Suprapubic skin (tissue), 4 donors: Measurements from ENCODE around the gene PRIMPOL. TPM values are rescaled to one million over a fixed set of nuclear protein-coding genes. Genes with fewer than 3 reads are reported as not detected.

Source experiments
- DNase-seq, 2 donors: peaks; one replicate each; pipeline ENCODE4 v3.0.0-alpha.2; 2019; ENCODE audit warnings: low spot score in 2 of 2
- H3K27ac ChIP-seq: fragments of 200-600 bp; sonication (generic); one replicate; pipeline ENCODE4 v1.5.1; 2019
- H3K27me3 ChIP-seq: fragments of 200-600 bp; sonication (generic); one replicate; pipeline ENCODE4 v1.5.1; 2019
- H3K36me3 ChIP-seq: fragments of 200-600 bp; sonication (generic); one replicate; pipeline ENCODE4 v1.5.1; 2019
- H3K4me1 ChIP-seq: fragments of 200-600 bp; sonication (generic); one replicate; pipeline ENCODE4 v1.5.1; 2019
- H3K4me3 ChIP-seq: fragments of 200-600 bp; sonication (generic); one replicate; pipeline ENCODE4 v1.5.1; 2019; ENCODE audit warnings: mild to moderate bottlenecking
- H3K9me3 ChIP-seq: fragments of 200-600 bp; sonication (generic); one replicate; pipeline ENCODE4 v1.5.1; 2019
- EP300 ChIP-seq: sonication (generic); formaldehyde crosslinking; IDR thresholded peaks from one replicate; pipeline ENCODE4 v1.6.1; 2017; ENCODE audit warnings: antibody characterized with exemption
- POLR2A ChIP-seq, 2 donors: fragments of 450-650 bp; IDR thresholded peaks; one replicate each; pipeline ENCODE4 v1.6.1; 2017; ENCODE audit warnings: antibody characterized with exemption in 2 of 2, mild to moderate bottlenecking in 2 of 2, moderate library complexity in 2 of 2
- POLR2AphosphoS5 ChIP-seq, 3 donors: sonication (generic); formaldehyde crosslinking; IDR thresholded peaks; one replicate each; pipeline ENCODE4 v1.6.1; 2017; ENCODE audit warnings: antibody characterized with exemption in 3 of 3
- WGBS: methylation state at CpG from one replicate; pipeline ENCODE4 v1.1.5; 2018; 5-methylcytosine and 5-hydroxymethylcytosine counted together
- total RNA-seq, 4 donors: library from RNA; depleted of rRNA; stranded (reverse); fragments of >200 nt; gene quantifications; one replicate each; pipeline ENCODE4 v1.1.0, GENCODE V29; 2016
- TF ChIP-seq, protein P1 (sequence below), 2 donors: fragments of 200-600 bp in 1 of 2; fragments of 450-650 bp in 1 of 2; sonication (generic) in 1 of 2; IDR thresholded peaks; one replicate each; pipeline ENCODE4 v1.5.1; 2016 to 2019; ENCODE audit warnings: antibody characterized with exemption in 2 of 2, mild to moderate bottlenecking in 1 of 2, moderate library complexity in 1 of 2

PRIMPOL gene
- total RNA-seq, 4 donors from 2014 or later = 6.8 to 28.9 (median 15.2) TPM

DNA sequence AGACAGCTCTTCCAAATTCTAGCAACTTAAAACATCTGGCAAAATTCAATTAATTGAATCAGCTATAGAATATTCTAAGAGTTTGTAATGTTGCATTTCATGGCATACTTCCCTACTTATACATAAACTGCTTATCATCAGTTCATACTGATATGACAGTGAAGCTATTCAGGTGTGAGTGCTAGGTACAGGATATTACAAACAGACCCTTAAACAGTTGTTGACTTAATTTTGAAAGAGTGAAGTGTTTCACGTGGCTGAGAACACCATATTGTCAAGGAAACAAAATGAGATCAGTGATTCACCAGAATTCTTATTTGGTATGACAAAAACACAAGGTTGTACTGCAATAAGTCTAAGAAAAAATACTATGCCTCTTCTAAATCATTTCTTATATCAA, 56.9 kb downstream of the PRIMPOL start:
- no peaks in the 10 kb centered on the region for H3K27me3 ChIP-seq
- no peaks in the 10 kb centered on the region for H3K9me3 ChIP-seq
- no peak for DNase-seq
- H3K4me3 ChIP-seq = no peak overlapping the region
- H3K4me1 ChIP-seq = no peaks in the 10 kb centered on the region
- TF ChIP-seq POLR2AphosphoS5 (IDR thresholded peaks at IDR 0.05) (no peak), POLR2A (IDR thresholded peaks at IDR 0.05) (no peak), EP300 (no peak)
- TF ChIP-seq, protein P1, sequence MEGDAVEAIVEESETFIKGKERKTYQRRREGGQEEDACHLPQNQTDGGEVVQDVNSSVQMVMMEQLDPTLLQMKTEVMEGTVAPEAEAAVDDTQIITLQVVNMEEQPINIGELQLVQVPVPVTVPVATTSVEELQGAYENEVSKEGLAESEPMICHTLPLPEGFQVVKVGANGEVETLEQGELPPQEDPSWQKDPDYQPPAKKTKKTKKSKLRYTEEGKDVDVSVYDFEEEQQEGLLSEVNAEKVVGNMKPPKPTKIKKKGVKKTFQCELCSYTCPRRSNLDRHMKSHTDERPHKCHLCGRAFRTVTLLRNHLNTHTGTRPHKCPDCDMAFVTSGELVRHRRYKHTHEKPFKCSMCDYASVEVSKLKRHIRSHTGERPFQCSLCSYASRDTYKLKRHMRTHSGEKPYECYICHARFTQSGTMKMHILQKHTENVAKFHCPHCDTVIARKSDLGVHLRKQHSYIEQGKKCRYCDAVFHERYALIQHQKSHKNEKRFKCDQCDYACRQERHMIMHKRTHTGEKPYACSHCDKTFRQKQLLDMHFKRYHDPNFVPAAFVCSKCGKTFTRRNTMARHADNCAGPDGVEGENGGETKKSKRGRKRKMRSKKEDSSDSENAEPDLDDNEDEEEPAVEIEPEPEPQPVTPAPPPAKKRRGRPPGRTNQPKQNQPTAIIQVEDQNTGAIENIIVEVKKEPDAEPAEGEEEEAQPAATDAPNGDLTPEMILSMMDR (IDR thresholded peaks at IDR 0.05) = no peak
- H3K36me3 ChIP-seq = no peaks in the 10 kb centered on the region
- H3K27ac ChIP-seq = no peak overlapping the region
- 97% methylated on average over 1 of the region's 1 CpG for WGBS

DNA sequence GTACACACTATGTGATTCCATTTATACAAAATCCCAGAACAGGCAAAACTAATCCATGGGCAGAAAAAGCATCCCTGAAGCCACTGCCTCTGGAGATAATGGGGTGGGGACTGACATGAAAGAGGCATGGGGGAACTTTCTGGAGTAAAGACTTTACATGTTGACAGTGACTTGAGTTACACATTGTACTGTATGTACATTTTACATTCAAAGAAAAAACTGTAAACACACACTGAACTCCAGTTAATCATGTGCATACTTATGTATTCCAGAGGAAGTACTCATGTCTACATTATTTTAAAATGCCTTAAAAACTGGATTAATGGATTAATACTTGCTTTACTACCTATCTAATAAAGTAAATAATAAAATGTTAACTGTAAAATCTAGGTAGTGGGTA, 62.8 kb downstream of the PRIMPOL start:
- Histone ChIP-seq H3K9me3 (no peaks in the 10 kb centered on the region), H3K27ac (no peak overlapping the region), H3K36me3 (peaks cover 10% of the 10 kb centered on the region), H3K4me3 (no peak overlapping the region), H3K27me3 (no peaks in the 10 kb centered on the region), H3K4me1 (no peaks in the 10 kb centered on the region)
- TF ChIP-seq POLR2A (IDR thresholded peaks at IDR 0.05) = no peak
- TF ChIP-seq POLR2AphosphoS5 (IDR thresholded peaks at IDR 0.05) = no peak
- TF ChIP-seq EP300 = no peak
- TF ChIP-seq, protein P1 (IDR thresholded peaks at IDR 0.05) = no peak
- DNase-seq = no peak

DNA sequence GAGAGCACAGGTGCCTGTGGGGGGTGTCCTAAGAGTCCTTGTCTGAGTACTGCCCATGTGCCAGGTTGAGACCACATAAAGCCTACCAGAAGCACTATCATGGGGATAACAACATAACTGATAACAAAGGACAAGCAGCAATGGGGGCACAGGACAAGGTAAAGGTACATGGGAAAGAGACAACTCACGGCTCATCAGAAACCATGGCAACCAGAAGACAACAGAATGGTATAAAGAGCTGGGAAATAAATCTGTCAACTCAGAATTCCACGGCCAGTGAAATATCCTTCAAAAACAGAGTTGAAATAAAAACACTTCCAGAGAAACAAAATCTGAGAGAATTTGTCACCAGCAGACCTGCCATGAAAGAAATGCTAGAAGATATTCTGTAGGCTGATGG, 64.3 kb downstream of the PRIMPOL start:
- Histone ChIP-seq H3K27me3 (no peaks in the 10 kb centered on the region), H3K27ac (no peak overlapping the region), H3K4me3 (no peak overlapping the region), H3K9me3 (no peaks in the 10 kb centered on the region), H3K36me3 (peaks cover 10% of the 10 kb centered on the region), H3K4me1 (no peaks in the 10 kb centered on the region)
- WGBS = 94% methylated on average over 2 of the region's 2 CpGs
- TF ChIP-seq POLR2A (IDR thresholded peaks at IDR 0.05) (no peak), EP300 (no peak), POLR2AphosphoS5 (IDR thresholded peaks at IDR 0.05) (no peak)
- TF ChIP-seq, protein P1 (IDR thresholded peaks at IDR 0.05) = no peak
- no peak for DNase-seq

DNA sequence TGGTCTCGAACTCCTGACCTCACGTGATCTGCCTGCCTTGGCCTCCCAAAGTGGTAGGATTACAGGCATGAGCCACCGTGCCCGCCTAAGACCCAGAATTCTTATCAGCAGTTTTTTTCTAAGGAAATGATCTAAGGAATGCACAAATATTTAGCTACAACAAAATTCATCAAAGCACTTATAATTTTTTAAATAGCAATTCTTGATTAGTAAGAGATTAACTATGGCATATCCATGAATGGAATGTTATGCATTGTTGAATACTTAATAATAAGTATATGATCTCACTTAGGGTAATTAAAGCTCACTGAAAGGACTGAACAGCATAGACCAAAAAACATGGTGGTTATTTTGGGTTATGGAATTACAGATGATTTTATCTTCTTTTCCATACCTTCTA, 66.0 kb downstream of the PRIMPOL start:
- TF ChIP-seq POLR2AphosphoS5 (IDR thresholded peaks at IDR 0.05) (no peak), POLR2A (IDR thresholded peaks at IDR 0.05) (no peak), EP300 (no peak)
- TF ChIP-seq, protein P1 (IDR thresholded peaks at IDR 0.05) = no peak
- DNase-seq = no peak
- Histone ChIP-seq H3K27me3 (no peaks in the 10 kb centered on the region), H3K9me3 (no peaks in the 10 kb centered on the region), H3K4me3 (no peak overlapping the region), H3K27ac (no peak overlapping the region), H3K36me3 (peaks cover 10% of the 10 kb centered on the region), H3K4me1 (no peaks in the 10 kb centered on the region)
- WGBS = 93% methylated on average over 4 of the region's 4 CpGs

DNA sequence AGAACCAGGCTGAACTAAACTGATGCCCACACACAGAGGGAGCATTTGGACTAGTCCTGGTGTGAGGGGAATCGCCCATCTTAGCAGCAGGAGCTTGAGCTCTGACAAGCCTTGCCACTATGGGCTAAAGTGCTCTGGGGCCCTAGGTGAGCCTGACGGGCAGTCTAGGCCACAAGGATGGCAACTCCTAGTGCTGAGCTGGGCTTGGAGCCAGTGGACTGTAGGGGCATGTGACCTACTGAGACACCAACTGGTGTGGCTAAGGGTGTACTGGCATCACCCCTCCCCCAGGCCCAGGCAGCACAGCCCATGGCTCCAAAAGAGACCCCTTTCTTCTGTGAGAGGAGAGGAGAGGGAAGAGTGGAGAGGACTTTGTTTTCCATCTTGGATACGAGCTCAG, 69.9 kb downstream of the PRIMPOL start:
- Histone ChIP-seq H3K4me1 (no peaks in the 10 kb centered on the region), H3K27ac (no peak overlapping the region), H3K27me3 (no peaks in the 10 kb centered on the region), H3K36me3 (peaks cover 11% of the 10 kb centered on the region), H3K4me3 (no peak overlapping the region), H3K9me3 (no peaks in the 10 kb centered on the region)
- 93% methylated on average over 3 of the region's 3 CpGs for WGBS
- TF ChIP-seq EP300 (no peak), POLR2AphosphoS5 (IDR thresholded peaks at IDR 0.05) (no peak), POLR2A (IDR thresholded peaks at IDR 0.05) (no peak)
- TF ChIP-seq, protein P1 (IDR thresholded peaks at IDR 0.05) = no peak
- no peak for DNase-seq
